Activated T-cell treated with anti-CD3 and anti-CD28 coated beads, Interleukin-2, amount 50 U/mL, for 72 hours (primary cell): Measurements from ENCODE around the gene PITRM1. TPM values are rescaled to one million over a fixed set of nuclear protein-coding genes. Genes with fewer than 3 reads are reported as not detected.
A peak's percentile ranks its signal among the peaks of the same experiment; 100 is the strongest.

ENCODE experiments used
- ATAC-seq, 2 donors: fragments of 150-1000 bp; cut with Tn5 transposase; replicated peaks in 1 of 2; 2 replicates each; pipeline ENCODE4 v1.10.0; 2021; ENCODE audit warnings: moderate library complexity in 2 of 2, mild to moderate bottlenecking in 1 of 2
- DNase-seq, 2 donors: peaks; one replicate each; pipeline ENCODE4 v3.0.0; 2021 to 2022; ENCODE audit warnings: mixed read lengths in 1 of 2
- H3K27ac Mint-ChIP-seq: one replicate; pipeline ENCODE4 v1.8.0; 2022; ENCODE audit warnings: mild to moderate bottlenecking, moderate library complexity, mixed read lengths
- H3K27me3 Mint-ChIP-seq: one replicate; pipeline ENCODE4 v1.8.0; 2022; ENCODE audit warnings: low read depth, mixed read lengths
- H3K36me3 Mint-ChIP-seq, 2 donors: one replicate each; pipeline ENCODE4 v1.8.0; 2022; ENCODE audit warnings: mixed read lengths in 2 of 2, mild to moderate bottlenecking in 1 of 2; ENCODE audit not compliant: insufficient read depth in 2 of 2
- H3K4me1 Mint-ChIP-seq: one replicate; pipeline ENCODE4 v1.8.0; 2022; ENCODE audit warnings: low read depth, mixed read lengths
- H3K4me3 Mint-ChIP-seq, 2 donors: one replicate each; pipeline ENCODE4 v1.8.0; 2022; ENCODE audit warnings: mild to moderate bottlenecking in 2 of 2, mixed read lengths in 2 of 2, moderate library complexity in 2 of 2
- H3K9me3 Mint-ChIP-seq, 2 donors: one replicate each; pipeline ENCODE4 v1.8.0; 2022; ENCODE audit warnings: mixed read lengths in 2 of 2
- total RNA-seq, 2 donors: library from RNA; stranded (reverse); gene quantifications; one replicate each; pipeline ENCODE4 v1.2.3, GENCODE V29; 2022

PITRM1 gene
- total RNA-seq, 2 donors from 2014 or later, result 76.7 to 79.9 TPM

DNA sequence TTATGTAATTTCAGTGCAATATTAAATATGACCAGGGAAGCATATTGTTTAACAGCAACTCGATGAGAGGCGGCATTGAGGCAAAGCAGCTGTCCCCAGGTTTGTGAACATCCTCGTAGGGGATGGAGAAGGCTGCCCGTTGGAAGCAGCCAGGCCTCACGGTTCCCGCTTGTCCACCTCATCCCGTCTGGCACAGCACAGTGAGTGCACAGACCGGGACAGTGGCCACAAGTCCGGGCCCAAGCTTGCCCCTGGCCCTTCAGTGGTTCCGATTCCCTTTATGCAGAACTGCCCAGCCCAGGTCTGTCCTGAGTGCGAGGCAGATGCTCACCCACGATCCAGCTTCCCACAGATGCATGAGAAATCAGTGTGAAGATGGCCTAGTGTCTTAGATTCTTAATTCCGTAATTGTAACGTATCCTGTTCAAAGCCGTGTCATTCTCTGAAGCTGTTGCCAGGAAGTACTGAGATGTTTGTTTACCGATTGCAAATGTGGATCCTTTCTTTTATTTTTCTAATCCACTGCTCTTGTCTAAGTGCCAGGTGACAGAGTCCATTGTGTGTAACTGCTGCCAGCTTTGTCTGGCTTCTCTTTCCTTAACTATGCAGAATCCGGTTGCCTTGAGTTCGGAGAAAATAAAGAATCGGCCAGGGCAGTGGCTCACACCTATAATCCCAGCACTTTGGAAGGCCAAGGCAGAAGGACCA is 69.7 kb downstream of the PITRM1 start:
- H3K4me3 Mint-ChIP-seq, result no peak overlapping the region
- peaks cover 10 to 37% of the 10 kb centered on the region in 2 donors for H3K36me3 Mint-ChIP-seq
- H3K9me3 Mint-ChIP-seq, result no peaks in the 10 kb centered on the region
- DNase-seq, result no peak
- H3K27ac Mint-ChIP-seq, result peak overlapping the region; percentile 7
- no peaks in the 10 kb centered on the region for H3K27me3 Mint-ChIP-seq
- no peak for ATAC-seq
- H3K4me1 Mint-ChIP-seq, result no peaks in the 10 kb centered on the region

DNA sequence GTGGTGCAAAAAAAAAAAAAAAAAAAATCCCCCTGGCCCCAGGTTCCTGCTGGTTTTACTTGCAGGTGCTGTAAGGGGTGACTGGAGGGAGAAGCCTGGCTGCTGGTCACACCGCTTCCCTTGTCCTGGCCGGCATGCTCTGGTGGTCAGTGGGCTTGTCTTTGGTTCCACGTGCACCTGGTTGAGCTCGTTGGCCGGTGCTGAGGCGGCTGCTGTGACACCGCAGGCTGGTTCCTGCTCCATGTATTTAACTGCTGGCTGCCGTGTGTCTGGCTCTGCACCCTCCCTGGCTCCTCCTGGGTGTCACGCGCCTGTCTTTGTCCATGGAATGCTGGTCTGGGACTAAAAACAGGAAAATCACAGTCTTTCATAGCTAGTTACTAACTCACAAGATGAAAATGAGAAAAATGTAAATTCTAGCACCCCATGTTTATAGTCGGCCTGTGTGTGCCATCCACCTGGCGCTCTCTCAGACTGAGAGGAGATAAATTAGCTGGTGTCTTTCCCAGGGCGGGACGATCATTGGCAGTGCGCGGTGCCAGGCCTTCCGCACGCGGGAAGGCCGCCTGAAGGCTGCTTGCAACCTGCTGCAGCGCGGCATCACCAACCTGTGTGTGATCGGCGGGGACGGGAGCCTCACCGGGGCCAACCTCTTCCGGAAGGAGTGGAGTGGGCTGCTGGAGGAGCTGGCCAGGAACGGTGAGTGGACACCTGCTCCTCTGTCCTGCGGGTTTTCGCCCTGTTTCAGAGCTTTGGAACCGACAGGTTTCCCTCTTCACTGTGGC is 71.5 kb downstream of the PITRM1 start:
- Mint-ChIP-seq H3K36me3 (peaks cover 10 to 32% of the 10 kb centered on the region in 2 donors), H3K27ac (no peak overlapping the region)
- no peak for ATAC-seq

DNA sequence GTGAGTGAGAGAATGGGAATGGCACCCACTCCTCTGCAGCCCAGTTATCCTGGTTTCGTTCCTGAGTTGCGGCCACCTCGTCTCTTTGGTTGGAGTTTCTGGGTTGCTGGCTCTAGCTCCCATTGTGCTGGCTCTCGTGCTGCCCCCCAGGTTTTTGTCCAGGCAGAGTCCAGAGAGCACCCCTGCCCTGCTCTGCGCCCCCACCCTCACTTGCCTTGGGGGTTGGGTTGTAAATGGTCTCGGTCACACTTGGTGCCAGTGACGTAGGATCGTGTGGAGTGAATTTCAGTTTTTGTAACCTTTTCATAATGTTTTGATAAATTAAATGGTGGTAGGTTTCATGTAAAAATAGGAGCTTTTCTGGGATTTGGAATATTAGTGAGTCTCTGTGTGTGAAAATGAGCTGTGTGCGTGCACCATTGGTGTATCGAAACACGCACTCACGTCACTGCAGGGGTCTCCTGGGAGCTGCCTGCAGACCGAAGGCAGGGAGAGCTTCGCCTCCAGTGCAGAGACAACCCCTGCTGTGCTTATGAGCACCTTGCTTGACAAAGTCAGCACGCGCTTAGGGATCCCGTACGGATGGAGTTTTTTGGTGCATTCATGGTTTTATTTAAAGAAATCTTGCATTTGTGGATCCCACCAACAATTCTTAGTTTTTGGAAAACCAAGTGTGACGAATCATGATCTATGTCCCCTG is 72.3 kb downstream of the PITRM1 start:
- ATAC-seq (no peak), DNase-seq (no peak)
- H3K36me3 Mint-ChIP-seq, result peaks cover 10 to 32% of the 10 kb centered on the region in 2 donors
- H3K4me1 Mint-ChIP-seq, result peaks cover 13% of the 10 kb centered on the region
- no peak overlapping the region for H3K27ac Mint-ChIP-seq
- no peak overlapping the region for H3K4me3 Mint-ChIP-seq
- H3K9me3 Mint-ChIP-seq, result no peaks in the 10 kb centered on the region
- H3K27me3 Mint-ChIP-seq, result no peaks in the 10 kb centered on the region

More for the DNA sequence above, 71.5 kb downstream of the PITRM1 start:
- DNase-seq, result no peak
- H3K9me3 Mint-ChIP-seq, result no peaks in the 10 kb centered on the region
- no peak overlapping the region for H3K4me3 Mint-ChIP-seq
- H3K4me1 Mint-ChIP-seq, result peaks cover 5% of the 10 kb centered on the region
- H3K27me3 Mint-ChIP-seq, result no peaks in the 10 kb centered on the region

DNA sequence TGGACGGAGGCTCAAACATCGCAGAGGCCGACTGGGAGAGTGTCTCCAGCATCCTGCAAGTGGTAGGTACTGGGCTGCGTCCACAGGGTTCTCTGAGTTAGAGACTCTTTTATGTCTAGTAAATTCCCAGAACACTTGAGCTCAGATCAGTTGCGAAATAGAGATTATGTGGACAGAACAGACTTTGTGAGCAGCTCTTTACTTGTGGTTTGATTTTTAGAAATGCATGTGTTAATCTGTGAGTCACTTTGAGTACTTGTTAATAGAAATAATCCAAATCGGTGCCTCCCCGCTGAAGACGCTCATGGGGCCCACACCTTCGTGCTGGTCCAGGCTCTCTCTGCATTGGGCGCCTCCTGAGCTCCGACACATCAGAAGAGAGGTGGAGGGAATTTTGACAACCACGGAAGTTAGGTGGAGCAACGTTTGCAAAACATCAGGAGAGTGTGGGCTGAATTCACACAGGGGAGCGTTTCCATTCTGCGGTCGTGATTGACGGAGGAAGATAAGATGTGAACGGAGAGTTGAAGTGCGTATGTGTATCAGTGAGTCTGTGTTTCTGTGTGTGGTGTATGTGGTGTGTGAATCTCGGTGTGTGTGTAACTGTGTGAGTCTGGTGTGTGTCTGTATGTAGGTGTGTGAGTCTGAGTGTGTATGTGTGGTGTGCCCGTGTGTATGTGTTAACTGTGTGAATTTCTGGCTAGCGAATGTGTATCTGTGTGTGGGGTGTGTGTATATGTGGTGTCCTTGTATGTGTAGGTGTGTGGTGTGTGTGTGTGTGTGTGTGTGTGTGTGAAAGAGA is 73.1 kb downstream of the PITRM1 start:
- Mint-ChIP-seq H3K9me3 (no peaks in the 10 kb centered on the region), H3K36me3 (peaks cover 9 to 31% of the 10 kb centered on the region in 2 donors), H3K27ac (peak overlapping the region; percentile 0), H3K27me3 (no peaks in the 10 kb centered on the region), H3K4me1 (peaks cover 21% of the 10 kb centered on the region), H3K4me3 (no peak overlapping the region)
- no peak for ATAC-seq
- DNase-seq, result no peak

DNA sequence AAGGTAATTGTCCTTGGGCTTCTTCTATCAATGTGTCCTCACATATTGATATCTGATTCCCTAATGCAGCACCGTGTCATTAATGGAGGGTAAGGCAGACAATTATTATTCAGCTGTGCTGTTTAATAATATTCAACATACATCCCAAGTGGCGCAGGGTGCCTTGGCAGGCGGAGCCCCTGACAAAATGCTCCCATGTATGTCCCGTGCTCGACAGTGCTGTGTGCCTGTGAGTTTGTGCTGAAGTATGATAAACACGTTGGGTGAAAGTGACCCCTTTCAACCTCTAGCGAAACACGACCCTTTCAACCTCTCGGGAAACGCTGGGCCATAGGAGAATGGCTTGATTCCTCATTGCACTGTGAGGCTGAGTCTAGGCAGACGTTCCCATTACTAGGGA is 73.9 kb downstream of the PITRM1 start:
- Mint-ChIP-seq H3K27me3 (no peaks in the 10 kb centered on the region), H3K9me3 (no peaks in the 10 kb centered on the region), H3K4me3 (no peak overlapping the region), H3K36me3 (peaks cover 9 to 30% of the 10 kb centered on the region in 2 donors), H3K4me1 (peaks cover 29% of the 10 kb centered on the region), H3K27ac (no peak overlapping the region)
- ATAC-seq (no peak), DNase-seq (no peak)

DNA sequence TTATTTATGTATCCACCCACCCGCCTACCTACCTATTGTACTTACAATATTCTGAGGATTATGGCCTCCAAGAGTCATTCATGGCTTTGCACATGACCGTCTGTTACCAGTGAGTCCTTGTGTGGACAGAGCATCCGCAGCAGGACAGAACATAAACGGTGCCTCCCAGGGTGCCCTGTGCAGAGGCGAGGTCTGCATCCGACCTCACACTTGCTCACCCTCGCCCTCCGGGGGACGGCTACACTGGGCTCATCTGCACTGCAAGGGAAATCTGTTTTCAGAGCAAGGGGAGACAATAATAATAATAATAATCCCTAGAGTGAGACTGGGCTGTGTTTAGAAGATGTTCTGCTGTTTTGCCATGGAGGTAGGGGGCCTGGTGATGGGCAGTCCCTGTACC is 75.4 kb downstream of the PITRM1 start:
- Mint-ChIP-seq H3K27me3 (no peaks in the 10 kb centered on the region), H3K36me3 (peaks cover 9 to 27% of the 10 kb centered on the region in 2 donors), H3K4me1 (peaks cover 44% of the 10 kb centered on the region), H3K9me3 (no peaks in the 10 kb centered on the region), H3K4me3 (no peak overlapping the region), H3K27ac (peak overlapping the region; percentile 38)
- DNase-seq (no peak), ATAC-seq (no peak)

DNA sequence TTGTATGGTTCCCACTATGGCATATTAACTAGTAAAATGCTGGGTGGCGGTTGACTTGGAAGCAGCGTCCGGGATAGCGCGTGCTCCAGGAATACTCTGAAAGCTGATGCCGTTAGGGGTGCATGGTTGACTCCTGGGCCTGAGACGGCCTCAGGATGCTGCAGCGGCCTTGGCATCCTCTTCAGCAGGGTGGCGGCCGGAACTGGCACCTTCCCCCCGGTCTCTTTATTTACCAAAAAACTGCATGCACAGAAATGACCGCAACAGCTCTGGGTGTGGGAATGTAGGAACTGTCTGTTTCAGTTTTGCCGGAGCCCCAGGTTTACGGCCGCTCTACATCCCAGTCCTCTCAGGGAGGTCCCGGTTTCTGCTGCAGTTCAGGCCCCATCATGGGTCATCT is 76.4 kb downstream of the PITRM1 start:
- Mint-ChIP-seq H3K27ac (peak overlapping the region; percentile 94), H3K36me3 (peaks cover 8 to 26% of the 10 kb centered on the region in 2 donors), H3K4me3 (peak overlapping the region; percentile 66), H3K4me1 (peaks cover 54% of the 10 kb centered on the region), H3K27me3 (no peaks in the 10 kb centered on the region), H3K9me3 (no peaks in the 10 kb centered on the region)
- DNase-seq (no peak), ATAC-seq (no peak)

DNA sequence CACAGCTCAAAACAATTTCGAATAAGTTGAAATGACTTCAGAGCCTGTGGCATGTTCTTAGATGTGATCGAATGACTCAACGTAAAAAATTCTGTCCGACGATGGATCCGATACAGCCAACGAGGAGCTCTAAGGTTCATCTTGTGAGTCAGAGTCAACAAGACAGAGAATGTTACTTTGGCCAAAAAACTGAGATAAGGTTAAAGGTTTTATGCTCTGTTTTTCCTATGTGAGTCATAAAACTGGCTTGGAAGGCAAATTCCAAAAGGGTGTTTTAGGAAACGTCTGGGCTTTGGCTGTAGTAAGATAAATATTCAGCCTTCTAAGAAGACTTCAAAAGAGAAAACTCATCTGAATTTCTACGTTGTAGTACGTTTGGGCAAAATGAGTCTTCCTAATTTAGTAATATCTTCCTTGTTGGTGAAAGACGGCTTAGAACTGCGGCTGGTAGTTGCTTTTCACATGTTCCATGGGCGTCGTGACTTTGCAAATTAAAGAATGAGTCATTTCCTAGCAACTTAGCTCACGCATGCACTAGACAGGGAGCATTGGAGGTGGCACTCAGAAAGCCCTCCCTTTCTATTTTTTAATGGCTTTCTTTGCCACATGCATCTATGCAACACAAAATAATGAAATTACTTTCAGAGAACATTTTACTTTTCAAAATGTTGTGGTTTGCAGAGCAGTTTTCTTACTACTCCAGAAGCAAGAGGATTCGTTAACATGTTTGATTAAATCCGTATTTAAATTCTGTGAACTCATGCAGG is 77.0 kb downstream of the PITRM1 start:
- peak; percentile 83 to 84 for ATAC-seq
- H3K27ac Mint-ChIP-seq, result peak overlapping the region; percentile 94
- peaks cover 60% of the 10 kb centered on the region for H3K4me1 Mint-ChIP-seq
- peak overlapping the region; percentile 66 for H3K4me3 Mint-ChIP-seq
- peaks cover 8 to 24% of the 10 kb centered on the region in 2 donors for H3K36me3 Mint-ChIP-seq
- H3K9me3 Mint-ChIP-seq, result no peaks in the 10 kb centered on the region
- no peaks in the 10 kb centered on the region for H3K27me3 Mint-ChIP-seq
- DNase-seq, result peak; percentile 67 to 76

DNA sequence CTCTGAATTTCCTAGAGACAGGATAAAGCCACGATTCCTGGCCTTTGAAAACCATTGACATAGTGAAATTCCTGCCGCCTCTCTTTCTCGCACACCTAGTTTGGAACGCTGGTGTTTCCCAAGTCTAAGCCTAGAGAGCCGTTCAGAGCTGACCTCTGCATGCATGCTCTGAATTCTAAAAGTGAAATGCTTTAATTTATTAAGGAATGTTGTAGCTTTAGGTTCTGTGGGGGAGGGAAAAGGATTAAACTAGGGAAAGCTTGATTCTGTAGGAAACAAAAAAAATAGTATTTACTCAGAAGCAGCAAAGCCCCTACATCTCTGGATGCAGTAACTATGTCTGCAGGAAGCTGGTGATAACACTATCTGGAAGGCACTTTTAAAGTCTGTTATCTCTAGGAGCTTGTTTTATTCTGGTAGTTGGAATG is 78.0 kb downstream of the PITRM1 start:
- no peaks in the 10 kb centered on the region for H3K27me3 Mint-ChIP-seq
- H3K27ac Mint-ChIP-seq, result peak overlapping the region; percentile 94
- H3K4me1 Mint-ChIP-seq, result peaks cover 67% of the 10 kb centered on the region
- DNase-seq (no peak), ATAC-seq (no peak)
- no peaks in the 10 kb centered on the region for H3K9me3 Mint-ChIP-seq
- peak overlapping the region; percentile 66 for H3K4me3 Mint-ChIP-seq
- H3K36me3 Mint-ChIP-seq, result peaks cover 7 to 21% of the 10 kb centered on the region in 2 donors

DNA sequence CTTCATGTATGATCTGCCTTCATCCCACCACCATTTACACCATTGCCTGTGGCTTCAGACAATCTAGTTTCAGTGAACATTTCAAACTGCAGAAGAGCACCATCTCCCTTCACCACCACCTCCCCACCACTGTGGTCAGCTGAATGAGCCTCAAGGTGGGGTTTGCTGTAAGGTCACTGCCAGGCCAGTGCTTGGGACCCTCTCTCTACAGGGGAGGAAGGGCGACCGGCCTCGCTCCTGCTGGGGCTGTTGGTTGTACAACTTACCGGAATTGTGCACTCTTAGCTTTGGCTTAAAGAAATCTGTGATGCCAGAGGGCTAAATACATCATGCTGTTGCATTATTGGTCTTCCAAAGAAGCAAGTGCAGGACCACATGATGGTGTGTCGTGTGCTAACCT is 78.6 kb downstream of the PITRM1 start:
- Mint-ChIP-seq H3K4me1 (peaks cover 73% of the 10 kb centered on the region), H3K4me3 (peak overlapping the region; percentile 66), H3K9me3 (no peaks in the 10 kb centered on the region), H3K27me3 (no peaks in the 10 kb centered on the region), H3K27ac (peak overlapping the region; percentile 85), H3K36me3 (peaks cover 5 to 16% of the 10 kb centered on the region in 2 donors)
- DNase-seq, result no peak
- no peak for ATAC-seq

DNA sequence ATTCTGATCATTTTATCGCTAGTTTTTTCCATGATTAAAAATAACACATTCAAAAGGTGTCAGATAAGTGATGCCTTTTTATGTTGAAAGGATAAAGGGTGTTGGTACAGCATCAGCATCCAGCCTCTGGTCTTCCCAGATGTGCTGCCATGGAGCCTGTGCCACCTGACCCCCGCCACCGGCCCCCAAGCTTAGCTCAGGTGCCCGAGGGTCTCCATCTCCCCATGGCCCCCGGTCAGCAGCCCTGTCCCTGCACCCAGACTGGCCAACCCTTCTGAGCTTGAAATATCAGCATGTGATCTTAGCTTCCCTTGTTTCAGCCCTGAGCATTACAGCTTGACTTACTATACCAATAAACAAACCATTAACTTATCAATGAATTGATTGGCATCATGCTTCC is 80.7 kb downstream of the PITRM1 start:
- Mint-ChIP-seq H3K27me3 (no peaks in the 10 kb centered on the region), H3K4me3 (peak overlapping the region; percentile 10 to 12), H3K36me3 (peaks cover 5 to 16% of the 10 kb centered on the region in 2 donors), H3K27ac (no peak overlapping the region), H3K9me3 (no peaks in the 10 kb centered on the region), H3K4me1 (peaks cover 74% of the 10 kb centered on the region)
- ATAC-seq, result no peak
- no peak for DNase-seq
